ENCODE data around the gene LACC1.

LACC1 gene

DNA sequence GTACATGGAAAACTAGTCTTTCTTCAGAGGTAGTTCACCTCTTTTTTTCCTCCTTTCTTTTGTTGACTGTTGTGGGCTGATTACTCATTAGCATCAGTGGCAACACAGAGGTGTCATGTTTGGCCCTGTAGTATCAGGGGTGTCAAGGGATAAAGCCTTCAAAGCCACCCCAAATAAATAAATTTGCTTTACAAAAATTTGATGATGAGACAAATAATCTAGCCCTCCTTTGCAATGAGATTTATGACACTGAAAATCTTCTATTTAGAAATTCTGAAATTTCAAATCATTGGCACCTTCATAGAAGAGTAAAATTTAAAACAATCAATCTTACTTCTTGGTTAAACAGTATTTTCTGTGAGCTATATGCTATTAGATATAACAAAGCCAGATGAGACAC is 1.9 kb downstream of the LACC1 start:
- in situ Hi-C loops (cut with HindIII; ENCODE audit: low sequenced_read_pairs): no loop called here

DNA sequence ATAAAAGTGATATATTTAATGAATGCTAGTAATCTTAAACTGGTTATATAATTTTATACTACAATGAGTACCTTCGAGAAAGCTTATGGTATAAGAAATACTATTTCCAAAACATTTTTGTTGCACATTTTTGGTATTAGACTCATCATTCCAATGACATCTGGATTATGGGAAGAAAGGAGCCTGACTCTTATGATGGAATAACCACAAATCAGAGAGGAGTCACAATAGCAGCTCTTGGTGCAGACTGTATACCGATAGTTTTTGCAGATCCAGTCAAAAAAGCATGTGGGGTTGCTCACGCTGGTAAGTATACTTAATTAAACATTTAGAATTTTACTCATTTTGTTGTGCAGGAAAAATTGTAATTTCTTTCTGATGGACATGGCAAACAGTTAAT is 3.9 kb downstream of the LACC1 start:
- in situ Hi-C loops (cut with HindIII; ENCODE audit: low sequenced_read_pairs): no loop called here

DNA sequence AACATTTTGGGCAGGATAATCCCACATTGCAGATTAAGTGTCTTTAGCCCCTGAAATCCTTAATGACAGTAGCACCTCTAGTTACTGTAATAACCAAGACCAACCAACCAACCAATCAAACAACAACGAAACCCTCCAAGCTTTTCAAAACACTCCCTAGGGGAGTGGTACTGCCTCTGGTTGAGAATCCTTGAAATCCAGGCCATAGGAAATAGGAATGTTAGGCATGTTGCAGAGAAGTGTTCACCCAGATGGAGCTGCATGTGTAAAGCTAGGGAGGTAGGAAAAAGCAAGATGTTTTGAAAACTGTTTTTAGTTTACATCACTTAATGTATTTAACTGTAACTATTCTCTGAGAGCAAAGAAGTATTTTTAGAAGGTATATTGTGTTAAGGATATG is 4.5 kb downstream of the LACC1 start:
- in situ Hi-C loops (cut with HindIII; ENCODE audit: low sequenced_read_pairs): no loop called here

- in situ Hi-C loops (cut with HindIII; ENCODE audit: low sequenced_read_pairs): no loop called here
These were observed 14.7 kb downstream of the LACC1 start for GRCh38 chr13:43894438-43894837.

DNA sequence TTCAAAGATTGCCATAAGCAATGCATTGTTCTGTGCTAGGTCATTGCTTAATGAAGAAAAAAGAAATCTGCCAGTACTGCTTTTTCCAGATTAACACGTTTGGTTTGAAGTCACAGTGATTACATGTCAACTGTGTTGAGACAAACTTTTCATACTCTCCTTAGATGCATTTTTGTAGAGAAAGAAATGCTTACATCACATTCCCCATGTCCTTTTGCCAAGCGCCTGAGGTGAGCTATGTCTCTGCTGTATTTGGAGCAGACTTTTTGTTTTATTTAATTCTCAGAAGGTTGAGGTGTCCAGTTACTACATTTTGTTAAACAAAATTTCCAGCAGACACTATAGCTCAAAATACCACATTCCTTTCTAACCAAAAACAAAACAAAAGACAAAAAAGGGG is 16.2 kb downstream of the LACC1 start:
- in situ Hi-C loops (cut with HindIII; ENCODE audit: low sequenced_read_pairs): no loop called here

- in situ Hi-C loops (cut with HindIII; ENCODE audit: low sequenced_read_pairs): loop anchor here (25.0 kb wide), 2 partner anchors 132 to 1082 kb away; partner anchors contain the start of genes GPALPP1 and NUFIP1
These were observed 25.8 kb downstream of the LACC1 start for GRCh38 chr13:43905435-43906031.

- in situ Hi-C loops (cut with HindIII; ENCODE audit: low sequenced_read_pairs): loop anchor here (25.0 kb wide), 2 partner anchors 129 to 1079 kb away; partner anchors contain the start of genes GPALPP1 and NUFIP1
These were observed 28.7 kb downstream of the LACC1 start for GRCh38 chr13:43908156-43909126.

- in situ Hi-C loops (cut with HindIII; ENCODE audit: low sequenced_read_pairs): loop anchor here (25.0 kb wide), 2 partner anchors 126 to 1076 kb away; partner anchors contain the start of genes GPALPP1 and NUFIP1
These were observed 31.2 kb downstream of the LACC1 start for GRCh38 chr13:43910856-43911255.

GRCh38 chr13:43911278-43911677 is 31.6 kb downstream of the LACC1 start:
- in situ Hi-C loops (cut with HindIII; ENCODE audit: low sequenced_read_pairs): loop anchor here (25.0 kb wide), 2 partner anchors 126 to 1076 kb away; partner anchors contain the start of genes GPALPP1 and NUFIP1

DNA sequence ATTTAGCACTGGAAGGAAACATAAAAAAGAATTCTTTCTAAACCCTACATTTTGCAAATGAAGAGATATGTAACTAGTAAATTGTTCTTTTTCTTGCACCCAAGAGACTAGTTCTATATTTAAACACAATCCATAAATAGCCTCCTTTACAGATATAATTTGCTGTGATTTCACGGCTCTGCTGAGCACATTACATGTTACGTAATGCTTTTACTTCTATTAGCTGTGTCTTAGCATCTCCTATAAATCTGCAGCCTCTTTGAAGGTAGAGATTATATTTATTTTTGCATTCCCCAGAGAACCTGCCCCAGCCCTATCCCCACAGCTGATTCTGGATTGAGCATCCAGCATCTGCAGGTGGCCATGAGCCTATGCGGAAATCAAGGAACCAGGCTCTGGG is 32.2 kb downstream of the LACC1 start:
- in situ Hi-C loops (cut with HindIII; ENCODE audit: low sequenced_read_pairs): loop anchor here (25.0 kb wide), 2 partner anchors 125 to 1075 kb away; partner anchors contain the start of genes GPALPP1 and NUFIP1

DNA sequence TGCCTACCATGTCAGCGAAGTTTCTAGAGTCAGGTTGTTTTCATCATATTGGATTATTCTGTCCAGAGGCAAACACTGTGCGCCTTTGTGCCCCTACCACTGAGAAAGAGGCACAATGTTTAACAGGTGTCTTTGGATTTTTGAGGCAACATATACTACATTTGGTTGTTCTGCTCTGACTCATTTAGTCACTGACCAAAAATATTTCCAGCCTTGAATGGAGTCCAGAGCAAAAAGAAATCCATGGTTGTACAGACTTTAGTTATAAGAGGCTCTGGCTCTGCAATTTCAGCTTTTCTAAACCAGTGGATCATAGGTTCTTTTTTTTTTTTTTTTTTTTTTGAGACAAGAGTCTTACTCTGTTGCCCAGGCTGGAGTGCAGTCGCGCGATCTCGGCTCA is 35.7 kb downstream of the LACC1 start:
- in situ Hi-C loops (cut with HindIII; ENCODE audit: low sequenced_read_pairs): loop anchor here (5.0 to 25.0 kb wide), 3 partner anchors 122 to 1072 kb away; partner anchors contain the start of genes GPALPP1 and NUFIP1

GRCh38 chr13:43916828-43917227 is 37.1 kb downstream of the LACC1 start:
- in situ Hi-C loops (cut with HindIII; ENCODE audit: low sequenced_read_pairs): loop anchor here (5.0 to 25.0 kb wide), 3 partner anchors 120 to 1070 kb away; partner anchors contain the start of genes GPALPP1 and NUFIP1

DNA sequence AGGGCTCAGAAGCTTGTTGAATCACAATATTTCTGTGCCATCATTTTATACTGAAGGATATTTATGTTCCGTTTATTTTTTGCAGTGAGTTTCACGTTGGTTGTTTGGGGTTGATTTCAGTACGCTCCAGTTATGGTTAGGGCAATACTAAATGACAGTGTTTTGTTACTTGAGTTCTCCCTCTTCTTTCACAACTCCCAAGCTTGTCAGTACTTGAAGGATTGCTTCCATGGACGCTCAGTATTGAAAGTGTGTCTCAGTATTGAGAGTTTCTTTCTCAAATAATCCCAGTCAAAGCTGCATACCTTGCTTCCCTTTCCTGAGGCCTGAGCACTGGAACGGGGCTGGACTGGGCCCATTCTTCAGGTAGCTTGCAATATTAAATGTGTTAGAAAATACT is 38.9 kb downstream of the LACC1 start:
- in situ Hi-C loops (cut with HindIII; ENCODE audit: low sequenced_read_pairs): loop anchor here (5.0 to 25.0 kb wide), 3 partner anchors 119 to 1069 kb away; partner anchors contain the start of genes GPALPP1 and NUFIP1

GRCh38 chr13:43920965-43921674 is 41.4 kb downstream of the LACC1 start:
- in situ Hi-C loops (cut with HindIII; ENCODE audit: low sequenced_read_pairs): loop anchor here (25.0 kb wide), 2 partner anchors 116 to 1066 kb away; partner anchors contain the start of genes GPALPP1 and NUFIP1

DNA sequence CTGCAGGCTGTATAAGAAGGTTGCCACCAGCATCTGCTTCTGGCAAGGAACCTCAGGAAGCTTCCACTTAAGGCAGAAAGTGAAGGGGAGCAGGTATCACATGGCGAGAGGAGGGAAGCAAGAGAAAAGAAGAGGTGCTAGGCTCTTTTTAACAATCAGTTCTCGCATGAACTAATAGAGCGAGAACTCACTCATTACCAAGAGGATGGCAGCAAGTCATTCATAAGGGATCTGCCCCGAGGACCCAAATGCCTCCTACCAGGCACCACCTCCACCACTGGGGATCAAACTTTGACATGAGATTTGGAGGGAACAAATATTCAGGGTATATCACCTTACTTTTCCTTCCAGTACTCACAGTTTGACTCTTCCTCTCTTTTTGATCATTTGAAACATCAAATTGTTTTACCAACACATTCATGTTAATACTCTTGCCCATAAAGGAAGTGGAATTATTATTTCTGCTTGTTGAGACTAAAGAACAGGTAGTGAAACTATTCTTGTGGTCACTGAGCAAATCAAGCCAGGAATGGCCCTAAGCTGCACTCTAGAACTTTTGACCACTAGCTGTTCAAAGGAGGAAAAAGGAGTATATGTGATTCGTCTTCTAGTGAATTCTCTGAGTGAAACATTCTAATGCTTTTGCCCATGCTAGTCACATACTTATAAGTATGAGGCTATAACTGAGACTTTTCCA is 45.0 kb downstream of the LACC1 start:
- in situ Hi-C loops (cut with HindIII; ENCODE audit: low sequenced_read_pairs): loop anchor here (25.0 kb wide), 2 partner anchors 113 to 1063 kb away; partner anchors contain the start of genes GPALPP1 and NUFIP1

- in situ Hi-C loops (cut with HindIII; ENCODE audit: low sequenced_read_pairs): no loop called here
These were observed 50.2 kb downstream of the LACC1 start for GRCh38 chr13:43929947-43930346.

DNA sequence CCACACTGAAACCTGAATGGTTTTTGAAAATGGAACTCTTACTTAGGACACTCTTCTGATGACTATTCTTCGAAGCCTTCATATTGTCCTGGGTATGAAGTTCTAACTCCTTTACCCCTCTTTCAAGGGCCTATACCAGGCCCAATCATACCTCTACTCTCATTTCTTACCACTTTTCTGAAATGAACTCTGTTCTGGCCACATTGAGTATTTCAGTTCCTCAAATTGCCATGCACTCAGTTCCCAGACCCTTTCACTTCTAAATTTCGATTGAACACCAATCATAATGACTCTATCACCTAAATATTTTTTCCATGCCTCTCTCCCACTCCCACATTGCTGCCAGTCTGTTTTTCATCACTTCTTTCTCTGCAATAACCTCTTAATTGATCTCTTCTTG is 53.7 kb downstream of the LACC1 start:
- in situ Hi-C loops (cut with HindIII; ENCODE audit: low sequenced_read_pairs): no loop called here

GRCh38 chr13:43934273-43934672 is 54.6 kb downstream of the LACC1 start:
- in situ Hi-C loops (cut with HindIII; ENCODE audit: low sequenced_read_pairs): no loop called here

- in situ Hi-C loops (cut with HindIII; ENCODE audit: low sequenced_read_pairs): no loop called here
These were observed 56.2 kb downstream of the LACC1 start for GRCh38 chr13:43935878-43936277.

- in situ Hi-C loops (cut with HindIII; ENCODE audit: low sequenced_read_pairs): no loop called here
These were observed 56.9 kb downstream of the LACC1 start for GRCh38 chr13:43936647-43937046.

All from endothelial cell of hepatic sinusoid (primary cell).